ENCODE data around the gene STAG1.

- no peak for TF ChIP-seq CTCF (IDR thresholded peaks at IDR 0.05)
- TF ChIP-seq ZFX (IDR thresholded peaks at IDR 0.05; ENCODE audit: borderline replicate concordance) = no peak
Measured at GRCh38 chr3:136772709-136773108, 20.5 kb upstream of the STAG1 start.

Measured in 22Rv1 (cell line).